Measurements from ENCODE around the gene CAAP1. TPM values are rescaled to one million over a fixed set of nuclear protein-coding genes. Genes with fewer than 3 reads are reported as not detected.

The CAAP1 gene
- total and polyA plus RNA-seq, 2 of the 8 experiments (the other 6 are each of a cell fraction or from before 2014, with no cell fraction given) = 9.5 to 36.7 TPM

DNA sequence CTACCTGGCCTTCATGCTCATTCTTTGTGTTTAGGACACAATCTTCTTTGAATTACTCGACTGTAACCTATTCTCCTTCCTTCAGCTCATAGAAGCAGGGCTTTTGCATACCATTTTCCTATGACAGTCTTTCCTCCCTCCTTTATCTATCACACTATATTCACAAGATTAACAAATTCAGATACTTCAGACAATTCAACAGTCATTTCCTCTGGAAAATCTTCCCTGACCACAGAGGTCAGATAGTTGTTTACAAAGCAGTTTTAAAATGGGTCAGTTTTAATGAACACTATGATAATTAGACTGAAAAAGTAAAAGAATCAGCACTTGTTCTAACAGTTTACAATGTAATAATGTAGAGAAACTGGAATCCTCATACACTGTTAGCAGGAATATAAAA, 4.3 kb downstream of the CAAP1 start (continued):
- TF ChIP-seq, protein P1, sequence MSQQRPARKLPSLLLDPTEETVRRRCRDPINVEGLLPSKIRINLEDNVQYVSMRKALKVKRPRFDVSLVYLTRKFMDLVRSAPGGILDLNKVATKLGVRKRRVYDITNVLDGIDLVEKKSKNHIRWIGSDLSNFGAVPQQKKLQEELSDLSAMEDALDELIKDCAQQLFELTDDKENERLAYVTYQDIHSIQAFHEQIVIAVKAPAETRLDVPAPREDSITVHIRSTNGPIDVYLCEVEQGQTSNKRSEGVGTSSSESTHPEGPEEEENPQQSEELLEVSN (IDR thresholded peaks at IDR 0.05) = no peak
- no peak for TF ChIP-seq SP4 (IDR thresholded peaks at IDR 0.05; ENCODE audit: low read length)
- TF ChIP-seq SUZ12 (IDR thresholded peaks at IDR 0.05; ENCODE audit: low read length) = no peak
